ENCODE data around the gene UBLCP1. TPM values are rescaled to one million over a fixed set of nuclear protein-coding genes. Genes with fewer than 3 reads are reported as not detected.

UBLCP1 gene, protein sequence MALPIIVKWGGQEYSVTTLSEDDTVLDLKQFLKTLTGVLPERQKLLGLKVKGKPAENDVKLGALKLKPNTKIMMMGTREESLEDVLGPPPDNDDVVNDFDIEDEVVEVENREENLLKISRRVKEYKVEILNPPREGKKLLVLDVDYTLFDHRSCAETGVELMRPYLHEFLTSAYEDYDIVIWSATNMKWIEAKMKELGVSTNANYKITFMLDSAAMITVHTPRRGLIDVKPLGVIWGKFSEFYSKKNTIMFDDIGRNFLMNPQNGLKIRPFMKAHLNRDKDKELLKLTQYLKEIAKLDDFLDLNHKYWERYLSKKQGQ
- 34.7 and 43.0 TPM in 2 replicates for total RNA-seq

GRCh38 chr5:159262859-159263568 is at the start of gene UBLCP1:
Gene UBLCP1 (plus strand): TSS chr5:159263290. CDS start chr5:159268916, 5,626 bp downstream.

GRCh38 chr5:159330131-159330800 is 67.2 kb downstream of the UBLCP1 start, which contains the start of gene IL12B:
Gene IL12B (minus strand): TSS chr5:159330487. CDS start chr5:159326782, 3,705 bp downstream.

Small RNA genes within 50 kb of the gene (small RNA-seq; reads per million reads assigned to genes)
- gene RF00263 (not detected), gene RNU4ATAC2P (not detected)

Other genes starting within 250 kb of the UBLCP1 start
- gene EBF1, start 163.4 kb upstream of the UBLCP1 start, total RNA-seq, result 0.50 and 0.53 TPM in 2 replicates
- 45.2 and 53.2 TPM in 2 replicates for gene RNF145, start 53.7 kb upstream of the UBLCP1 start, total RNA-seq
- not detected in 2 replicates for gene IL12B, start 67.2 kb downstream of the UBLCP1 start, total RNA-seq